Measurements from ENCODE around the gene NSD1.

NSD1 gene

DNA sequence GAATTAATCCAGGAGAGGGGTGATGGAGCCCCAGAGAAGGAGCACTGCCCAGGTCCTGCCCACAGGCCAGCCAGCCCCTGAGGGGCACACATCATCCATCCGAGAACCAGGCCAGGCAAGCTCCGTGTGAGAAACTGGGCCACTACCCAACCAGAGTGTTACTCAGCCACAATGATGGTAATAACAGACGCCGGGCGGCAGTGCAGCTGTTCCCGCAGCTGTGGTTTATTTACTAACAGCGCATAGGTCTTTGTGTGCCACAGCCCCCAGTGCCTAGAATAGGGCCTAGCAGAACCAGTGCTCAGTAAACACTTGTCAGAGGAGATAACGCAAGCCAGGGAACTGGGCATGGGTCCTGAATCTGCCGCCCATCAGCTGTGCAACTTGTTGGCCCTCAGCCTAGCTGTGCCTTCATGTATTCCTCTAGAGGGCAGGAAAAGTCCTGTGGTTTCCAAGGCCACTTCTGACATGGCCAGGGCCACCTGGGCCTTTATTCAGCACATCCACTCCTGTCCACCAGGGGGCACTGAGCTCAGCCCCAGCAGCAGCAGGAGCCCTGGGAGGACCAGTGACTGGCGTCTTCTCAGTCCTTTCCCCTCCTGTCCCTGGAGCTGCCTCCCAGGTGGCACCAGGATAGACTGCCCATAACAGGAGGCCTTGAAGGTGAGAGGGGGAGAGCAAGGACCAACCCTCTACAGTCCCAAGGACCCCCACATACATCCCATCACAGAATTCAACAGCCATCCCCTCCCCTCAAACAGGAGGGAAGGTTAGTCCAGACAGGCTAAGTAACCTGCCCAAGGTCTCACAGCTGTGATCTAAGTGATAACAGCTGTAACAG, 176.0 kb downstream of the NSD1 start:
- peak; percentile 27 for DNase-seq (ENCODE audit: low read depth)

DNA sequence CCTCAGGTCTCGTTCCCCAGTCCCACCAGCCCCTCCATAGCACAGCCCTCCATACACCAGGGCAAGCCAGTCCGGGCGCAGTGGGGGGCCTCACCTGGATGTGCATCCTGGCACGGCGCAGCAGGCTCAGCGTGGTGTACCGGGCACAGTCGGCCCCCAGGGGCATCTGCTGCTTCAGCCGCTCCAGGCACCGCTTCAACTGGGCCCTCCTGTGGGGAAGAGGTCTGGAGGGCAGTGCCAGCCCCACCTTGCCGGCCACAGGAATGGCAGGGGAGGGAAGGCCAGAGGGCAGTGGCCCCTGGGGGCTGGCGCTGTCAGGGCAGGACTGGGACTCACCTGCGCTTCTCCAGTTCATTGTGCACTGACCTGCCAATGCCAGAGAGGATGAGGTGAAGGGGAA, 176.8 kb downstream of the NSD1 start:
- DNase-seq (ENCODE audit: low read depth), result no peak

DNA sequence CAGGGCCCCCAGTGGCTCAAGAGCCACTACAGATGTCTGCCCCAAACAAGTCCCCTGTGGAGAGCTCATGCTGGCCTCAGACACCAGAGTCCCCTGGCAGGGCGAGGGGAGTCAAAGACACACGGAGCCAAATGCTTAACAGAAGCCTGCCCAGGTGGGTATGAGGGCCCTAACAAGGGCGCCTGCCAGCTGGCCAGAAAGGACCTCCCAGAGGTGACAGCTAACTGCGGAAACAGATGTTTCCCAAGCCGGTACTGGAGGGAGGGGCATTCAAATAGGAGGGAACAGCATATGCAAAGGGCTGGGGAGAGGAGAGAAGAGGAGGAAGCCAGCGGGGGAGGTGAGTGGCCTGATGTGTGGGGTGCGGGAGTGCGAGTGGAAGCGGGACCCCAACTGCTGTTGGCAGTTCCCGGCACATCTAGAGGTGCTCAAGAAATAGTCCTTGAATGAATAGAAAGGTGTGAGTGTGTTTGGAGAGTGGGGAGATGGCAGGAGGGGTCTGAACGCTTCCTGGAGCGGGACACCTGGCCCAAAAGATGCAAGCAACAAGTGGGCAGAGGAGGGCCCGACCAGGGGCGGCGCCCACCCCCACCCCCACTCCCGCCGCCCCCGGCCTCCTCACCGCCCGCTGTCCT, 177.3 kb downstream of the NSD1 start:
- no peak for DNase-seq (ENCODE audit: low read depth)

DNA sequence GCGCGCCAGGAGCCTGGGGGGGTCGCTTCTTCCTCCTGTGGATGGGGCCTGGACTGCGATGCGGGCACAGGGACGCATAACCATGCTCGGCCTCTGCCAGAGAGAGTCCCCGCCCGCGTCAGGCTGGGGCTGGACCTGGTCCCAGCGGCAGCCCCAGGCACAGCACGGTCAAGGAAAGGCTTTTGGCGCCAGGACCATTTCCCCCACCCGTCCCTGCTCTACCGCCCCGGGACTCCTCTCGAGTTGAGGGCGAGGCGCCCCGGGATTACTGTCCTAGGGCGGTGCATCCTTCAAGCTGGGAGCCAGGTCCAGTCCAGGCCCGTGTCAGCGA, 177.8 kb downstream of the NSD1 start:
- DNase-seq (ENCODE audit: low read depth), result no peak

DNA sequence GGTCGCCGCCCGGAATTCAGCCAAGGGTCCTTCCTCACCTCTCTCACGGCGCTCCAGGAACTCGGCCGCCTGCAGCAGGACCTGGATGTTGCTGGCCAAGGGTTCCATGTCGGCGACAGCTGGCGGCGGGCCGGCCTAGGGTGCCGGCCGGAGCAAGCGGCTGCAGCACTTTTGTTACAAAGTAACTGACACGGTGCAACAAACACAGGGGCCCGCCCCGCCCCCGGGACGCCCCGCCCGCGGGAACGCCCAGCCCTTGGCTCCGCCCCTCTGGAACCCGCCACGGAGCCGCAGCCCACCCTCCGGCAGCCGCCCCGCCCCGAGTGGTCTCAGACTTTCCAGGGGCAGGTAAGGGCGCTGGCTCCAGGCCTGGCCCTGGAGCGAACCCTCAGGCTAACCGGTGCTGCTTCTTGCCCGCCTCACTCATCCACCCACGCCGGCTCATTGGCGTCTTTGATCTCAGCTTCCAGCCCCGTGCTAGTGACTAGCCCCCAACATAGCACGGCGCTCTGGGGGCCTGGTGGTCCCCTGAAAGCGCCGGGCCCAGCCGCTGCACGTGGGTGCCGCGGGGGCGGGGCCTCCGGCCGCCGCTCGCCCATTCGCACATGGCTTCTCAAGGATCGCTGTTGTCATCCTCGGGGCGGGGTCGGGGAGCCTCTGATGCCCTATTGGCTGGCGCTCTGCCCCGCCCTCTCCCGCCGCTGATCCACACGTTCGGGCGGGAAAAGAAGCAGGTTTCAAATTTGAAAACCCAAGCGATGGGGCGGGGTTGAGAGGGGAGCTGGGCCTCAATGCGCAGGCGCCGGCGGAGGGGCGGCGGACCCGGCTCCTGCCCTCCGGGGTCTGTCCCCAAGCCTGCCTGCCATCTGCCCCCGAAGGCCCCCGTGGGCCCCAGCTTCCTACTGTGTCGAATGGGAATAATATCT, 178.4 kb downstream of the NSD1 start, which contains the start of gene MXD3:
Gene MXD3, minus strand, starts transcription at position 176 of the 926 bp plus-strand sequence. Its CDS starts 68 bp downstream, at position 108.
- DNase-seq (ENCODE audit: low read depth), result peak; percentile 51

DNA sequence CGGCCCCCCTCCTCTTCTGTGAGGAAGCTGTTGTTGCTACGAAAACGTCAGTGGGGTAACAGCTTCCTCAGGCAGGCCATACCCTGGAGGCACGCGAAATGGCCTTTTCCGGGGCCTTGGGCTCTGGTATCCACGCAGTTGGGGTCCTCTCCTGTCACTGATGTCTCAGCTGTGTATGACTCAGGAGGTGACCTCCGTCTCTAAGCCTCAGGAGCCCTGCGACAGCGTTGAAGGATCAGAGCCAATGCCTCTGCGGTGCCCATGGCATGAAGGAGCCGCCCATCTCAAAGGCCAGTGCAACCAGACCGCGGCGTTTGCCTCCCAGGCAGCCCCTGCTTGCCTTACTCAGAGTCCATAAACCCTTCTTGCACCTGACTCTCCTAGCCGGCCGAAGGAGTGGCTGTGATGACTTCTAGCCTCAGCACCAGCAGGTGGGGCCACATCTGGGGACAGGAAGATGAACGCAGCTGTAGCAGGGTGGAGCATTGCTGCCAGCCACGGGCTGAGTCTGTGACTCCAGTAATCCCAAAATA, 179.1 kb downstream of the NSD1 start:
- no peak for DNase-seq (ENCODE audit: low read depth)

DNA sequence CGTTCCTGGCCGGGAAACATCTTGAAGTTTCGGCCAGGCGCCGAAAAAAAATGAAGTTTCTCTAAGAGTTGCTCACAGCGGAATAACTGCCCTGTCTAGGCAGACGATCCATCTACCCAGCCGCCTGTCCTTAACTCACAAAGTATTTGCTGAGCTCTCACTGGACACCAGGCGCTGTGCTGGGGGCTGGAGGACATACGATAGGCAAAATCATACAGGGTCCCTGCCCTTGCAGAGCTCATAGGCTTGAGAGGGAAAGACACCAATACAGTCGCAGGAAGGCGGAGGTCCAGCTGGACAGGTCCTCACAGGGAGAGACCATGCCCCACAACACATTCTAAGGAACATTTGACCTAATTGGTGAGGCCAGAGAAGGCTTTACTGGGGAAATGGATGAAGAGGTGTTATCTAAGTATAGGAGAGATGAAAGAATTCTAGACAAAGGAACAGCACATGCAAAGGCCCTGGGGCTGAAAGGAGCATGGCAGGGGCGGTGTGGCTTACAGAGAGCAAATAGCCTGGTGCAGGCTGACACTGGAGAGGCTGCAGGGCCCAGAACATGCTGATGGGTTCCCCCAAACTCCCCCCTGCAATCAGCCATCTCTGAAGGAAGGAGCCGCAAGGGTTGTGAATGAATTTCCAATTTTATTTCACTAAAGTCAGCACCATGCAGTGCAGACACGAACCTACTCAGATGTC, 180.1 kb downstream of the NSD1 start:
- DNase-seq (ENCODE audit: low read depth), result no peak

DNA sequence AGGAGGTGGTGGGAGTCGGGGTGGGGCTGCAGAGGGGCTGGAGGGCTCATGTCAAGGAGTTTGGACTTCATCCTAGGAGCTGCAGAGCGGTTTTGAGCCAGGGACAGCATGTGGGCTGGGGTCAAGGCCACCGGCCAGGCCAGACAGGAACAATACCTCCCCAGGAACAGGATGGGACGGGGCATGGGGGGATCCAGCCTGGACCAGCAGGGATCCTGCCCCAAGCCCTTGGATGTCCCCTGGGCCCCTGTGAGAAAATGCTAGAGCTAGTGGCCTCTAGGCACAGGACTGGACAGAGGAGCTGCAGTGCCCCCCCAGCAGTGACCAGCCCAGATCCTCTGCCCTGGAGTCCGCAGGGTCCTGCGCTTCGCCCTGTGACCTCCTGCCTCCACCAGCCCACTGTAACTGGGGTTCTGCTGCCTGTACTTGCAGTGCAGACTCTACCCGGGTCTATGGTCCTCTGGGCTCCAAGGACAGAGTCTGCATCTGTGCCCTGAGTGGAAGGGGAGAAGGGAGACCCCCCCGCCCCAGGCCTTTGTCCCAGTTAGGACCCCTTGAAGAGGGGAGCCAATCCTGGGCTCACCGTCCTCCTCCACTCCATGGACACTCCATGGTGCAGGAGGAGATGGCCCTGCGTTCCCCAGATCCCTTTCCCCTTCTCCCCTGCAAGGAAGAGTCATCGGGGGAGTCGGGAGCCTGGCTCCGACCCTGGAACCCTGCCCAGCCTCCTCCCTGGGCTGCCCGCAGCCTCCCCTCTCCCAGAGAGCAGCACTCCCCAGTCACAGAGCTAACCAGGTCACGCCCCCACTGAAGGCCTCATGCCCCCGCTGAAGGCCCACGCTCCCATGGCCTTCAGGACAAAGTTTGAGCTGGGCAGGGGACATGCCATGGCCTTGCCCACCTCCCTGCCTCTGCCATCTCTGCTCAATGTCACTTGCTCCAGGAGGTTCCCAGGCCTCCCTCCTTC, 181.1 kb downstream of the NSD1 start:
- no peak for DNase-seq (ENCODE audit: low read depth)

DNA sequence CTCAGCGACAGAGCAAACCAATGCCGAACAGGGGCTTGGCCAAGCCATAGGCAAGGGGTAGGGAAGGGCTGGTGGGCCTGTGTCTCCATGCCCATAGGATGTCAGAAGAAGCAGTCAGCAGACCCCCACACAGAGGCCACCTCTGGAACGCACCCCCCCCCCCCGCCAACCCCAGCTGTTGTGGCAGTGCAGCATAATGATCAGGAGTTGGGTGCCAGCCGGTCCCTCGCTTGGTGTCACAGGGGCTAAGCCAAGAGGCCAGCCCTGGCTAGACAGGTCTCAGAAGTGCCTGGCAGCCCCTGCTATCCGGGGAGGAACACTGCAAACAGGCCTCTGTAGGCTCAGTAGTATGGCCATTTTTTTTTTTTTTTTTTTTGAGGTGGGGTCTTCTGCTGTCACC, 181.8 kb downstream of the NSD1 start:
- no peak for DNase-seq (ENCODE audit: low read depth)

DNA sequence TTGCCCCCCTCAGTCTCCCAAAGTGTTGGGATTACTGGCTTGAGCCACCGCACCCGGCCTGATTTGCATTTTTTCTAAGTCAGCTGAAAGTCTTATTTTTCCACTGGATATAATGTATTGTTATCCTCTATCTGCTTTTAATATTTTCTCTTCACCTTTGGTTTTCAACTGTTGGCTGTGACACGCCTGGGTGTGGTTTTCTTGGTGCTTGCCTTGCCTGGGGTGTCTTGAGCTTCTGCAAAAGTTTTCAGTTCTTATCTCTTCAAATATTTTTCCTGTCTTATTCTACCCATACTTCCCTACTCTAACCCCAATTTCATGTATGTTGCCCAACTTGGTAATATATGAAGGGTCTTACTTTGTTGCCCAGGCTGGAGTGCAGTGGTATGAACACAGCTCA, 182.4 kb downstream of the NSD1 start:
- no peak for DNase-seq (ENCODE audit: low read depth)

DNA sequence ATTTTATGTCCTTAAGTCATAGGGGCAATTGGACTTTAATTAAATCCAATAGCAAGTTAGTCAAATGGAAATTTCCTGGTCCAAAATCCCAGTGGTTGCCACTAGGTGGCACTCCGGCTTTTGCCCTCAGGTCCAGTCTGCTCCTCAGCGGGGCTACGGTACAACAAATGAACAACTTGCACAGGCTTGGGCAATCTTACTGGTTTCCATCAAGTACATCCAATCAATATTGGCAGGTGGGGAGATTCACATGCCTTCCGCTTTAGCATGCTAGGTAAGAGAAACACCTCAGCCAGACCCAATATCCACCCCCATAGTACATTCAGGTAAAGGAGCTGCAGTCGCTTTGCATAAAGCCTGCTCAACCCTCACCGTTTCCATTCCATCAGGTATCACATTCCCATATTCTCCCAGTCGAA, 184.4 kb downstream of the NSD1 start:
- DNase-seq (ENCODE audit: low read depth), result peak; percentile 60

DNA sequence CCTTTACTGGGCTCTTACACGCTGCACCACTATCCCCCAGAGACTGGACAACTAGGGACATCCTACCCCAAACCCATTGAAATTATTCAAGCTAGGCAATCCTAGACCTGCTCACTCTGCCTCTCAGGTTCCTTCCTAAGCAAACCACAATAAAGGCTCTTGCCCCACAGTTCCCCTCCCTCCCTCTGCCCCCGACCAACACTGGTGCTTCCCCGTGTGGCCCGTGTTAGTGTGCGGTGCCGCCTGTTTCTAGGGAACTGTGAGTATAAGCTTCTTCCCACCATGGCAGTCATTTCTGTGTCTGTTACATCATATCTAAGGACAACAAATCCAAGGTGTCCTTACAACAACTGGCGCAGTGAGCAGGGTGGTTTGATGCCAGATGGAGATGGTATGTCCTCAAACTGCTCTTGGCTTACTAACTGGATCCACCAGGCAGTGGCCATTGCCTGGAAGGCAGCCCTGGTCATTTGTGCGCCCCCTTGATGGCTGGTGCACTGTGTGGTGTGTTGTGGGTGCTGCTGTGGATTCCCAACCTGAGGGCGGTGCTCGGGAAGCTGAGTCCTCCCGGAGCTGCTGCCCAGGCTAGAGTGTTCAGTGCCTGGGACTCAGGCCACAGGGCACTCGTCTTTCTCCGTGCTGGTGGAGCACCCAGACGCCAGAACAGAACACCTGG, 186.5 kb downstream of the NSD1 start:
- DNase-seq (ENCODE audit: low read depth), result no peak

DNA sequence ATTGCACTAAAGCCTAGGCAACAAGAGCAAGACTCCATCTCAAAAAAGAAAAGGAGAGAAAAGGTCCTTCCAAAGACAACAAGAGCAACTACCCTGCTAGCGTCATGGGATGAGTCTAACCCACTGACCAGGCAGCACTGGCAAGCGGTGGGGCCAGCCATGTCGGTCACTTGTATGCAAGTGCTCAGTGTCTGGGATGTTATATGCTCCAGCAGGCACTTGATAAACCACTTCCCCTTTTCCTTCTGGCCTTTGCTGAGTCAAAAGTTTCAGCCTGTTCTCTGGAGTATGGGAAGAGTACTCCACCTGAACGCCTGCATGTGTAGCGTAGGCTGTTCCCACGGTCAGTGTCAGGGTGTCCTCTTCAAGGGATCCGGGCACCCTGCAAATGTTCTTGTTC, 187.3 kb downstream of the NSD1 start:
- DNase-seq (ENCODE audit: low read depth), result no peak

DNA sequence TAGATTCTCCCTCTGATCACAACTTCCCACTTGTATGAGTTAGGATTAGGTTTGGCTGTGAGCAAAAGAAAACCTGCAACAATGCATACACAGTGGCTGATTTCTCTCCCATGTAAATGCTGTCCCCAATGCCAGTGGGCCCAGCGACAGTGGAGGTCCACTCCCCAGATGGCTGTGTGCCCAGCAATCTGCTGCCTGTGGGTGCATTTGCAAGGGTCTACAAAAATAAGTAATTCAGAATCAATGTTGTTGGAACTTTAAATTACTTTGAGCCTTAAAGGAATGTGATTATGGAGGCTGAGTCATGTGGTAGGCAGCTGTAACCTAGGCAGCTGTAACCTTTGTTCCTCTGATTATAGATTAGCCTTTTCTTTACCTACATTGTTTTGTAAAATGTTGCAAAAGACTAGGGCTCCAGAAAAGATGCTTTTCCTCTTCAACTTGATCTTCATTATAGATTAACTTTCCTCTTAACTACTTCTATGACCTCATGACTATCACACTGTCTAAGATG, 192.4 kb downstream of the NSD1 start:
- no peak for DNase-seq (ENCODE audit: low read depth)

DNA sequence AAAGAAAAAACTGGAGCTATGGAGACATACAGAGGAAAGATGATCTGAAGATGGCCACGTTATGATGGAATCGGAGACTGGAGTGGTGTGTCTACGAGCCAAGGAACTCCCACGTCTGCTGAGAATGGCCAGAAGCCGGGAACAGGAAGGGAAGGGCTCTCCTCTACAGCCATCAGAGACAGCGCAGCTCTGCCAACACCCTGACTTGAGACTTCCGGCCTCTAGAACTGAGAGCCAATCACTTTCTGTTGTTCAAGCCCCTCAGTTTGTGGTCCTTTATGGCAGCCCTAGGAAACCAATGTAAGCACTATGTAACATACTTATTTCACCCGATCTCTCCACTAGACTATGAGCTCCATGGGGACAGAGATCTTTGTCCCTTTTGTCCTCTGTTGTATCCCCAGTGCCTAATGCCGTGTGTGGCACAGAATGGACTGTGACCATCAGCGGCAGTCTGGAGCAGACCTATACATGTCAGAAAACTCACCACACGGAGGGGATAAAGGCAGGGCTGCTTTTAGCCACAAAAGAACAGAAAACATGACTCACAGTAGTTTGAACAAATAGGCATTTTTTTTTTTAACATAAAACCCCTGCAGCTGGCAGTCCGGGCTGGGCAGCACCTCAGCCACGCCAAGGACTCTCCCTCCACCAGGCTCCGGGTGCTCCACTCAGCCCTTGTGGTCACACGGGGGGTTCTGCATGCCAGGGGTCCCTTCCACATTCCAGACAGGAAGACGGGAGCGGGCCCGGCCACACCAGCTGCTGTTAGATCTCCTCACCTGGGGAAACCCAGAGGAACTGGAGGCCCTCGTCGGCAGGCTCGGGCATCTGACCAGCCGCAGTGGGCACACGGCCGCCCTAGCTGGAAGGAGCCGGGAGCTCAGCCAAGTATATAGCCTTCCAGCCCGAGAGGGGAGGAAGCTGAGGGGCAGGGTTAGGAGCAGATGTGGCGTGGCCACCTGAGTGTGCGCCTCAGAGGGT, 194.3 kb downstream of the NSD1 start:
- peak; percentile 38 for DNase-seq (ENCODE audit: low read depth)

DNA sequence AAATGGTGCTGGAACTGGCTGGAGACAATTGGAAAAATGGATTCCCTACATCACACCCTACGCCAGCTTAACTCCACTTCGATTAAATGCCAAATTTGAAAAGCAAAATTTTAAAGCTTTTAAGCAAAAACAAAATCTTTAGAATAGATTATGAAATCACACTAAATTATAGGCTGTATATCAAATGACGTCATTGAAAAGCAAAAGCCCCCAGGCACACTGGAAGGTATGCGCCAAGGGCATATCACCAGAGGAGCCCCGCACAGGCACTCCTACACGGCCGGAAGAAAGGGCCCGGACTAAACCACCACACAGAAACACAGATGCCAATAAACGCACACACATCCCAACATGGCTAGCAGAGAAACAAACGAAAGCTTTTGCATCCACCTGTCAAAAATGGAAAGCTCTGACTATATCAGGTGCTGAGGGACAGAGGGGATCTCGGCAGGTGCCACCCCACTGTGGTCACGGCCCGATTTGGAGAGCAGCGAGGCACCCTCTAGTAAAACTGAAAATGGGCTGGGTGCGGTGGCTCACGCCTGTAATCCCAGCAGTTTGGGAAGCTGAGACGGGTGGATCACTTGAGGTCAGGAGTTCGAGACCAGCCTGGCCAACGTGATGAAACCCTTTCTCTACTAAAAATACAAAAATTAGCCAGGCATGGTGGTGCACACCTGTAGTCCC, 195.1 kb downstream of the NSD1 start:
- no peak for DNase-seq (ENCODE audit: low read depth)

DNA sequence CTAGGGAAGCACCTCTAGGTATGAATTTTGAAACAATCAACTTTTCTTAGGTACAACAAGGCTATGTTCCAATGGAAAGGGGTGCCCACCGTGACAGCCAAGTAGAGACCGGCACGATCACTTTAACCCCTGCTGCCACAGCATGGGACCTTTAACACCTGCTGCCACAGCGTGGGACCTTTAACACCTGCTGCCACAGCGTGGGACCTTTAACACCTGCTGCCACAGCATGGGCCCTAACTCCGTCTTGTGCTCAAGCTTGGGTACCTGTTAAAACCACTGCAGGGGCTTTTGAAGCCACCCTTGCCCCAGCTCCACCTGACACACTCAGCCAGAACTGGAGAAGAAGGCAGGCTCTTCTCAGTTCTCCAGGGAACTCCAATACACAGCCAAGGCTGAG, 196.3 kb downstream of the NSD1 start:
- DNase-seq (ENCODE audit: low read depth), result no peak

Measured in non-pigmented ciliary epithelial cell (primary cell).